ENCODE measurements around the gene TBXAS1. TPM values are rescaled to one million over a fixed set of nuclear protein-coding genes. Genes with fewer than 3 reads are reported as not detected.
A peak's percentile ranks its signal among the peaks of the same experiment; 100 is the strongest.
"Not testable (repeated sequence)": the region's sequence is repeated elsewhere in the genome, so short reads cannot be mapped to it uniquely, and the experiment has no call there.

The TBXAS1 gene
- total RNA-seq, 3 donors from 2014 or later (not counting 1 experiment from before 2014, with no cell fraction given) = 72.7 to 110 (median 88.7) TPM

GRCh38 chr7:139842401-139843210 is 13.5 kb downstream of the TBXAS1 start:
- Mint-ChIP-seq H3K4me1 (peaks cover 65 to 79% of the 10 kb centered on the region in 2 donors), H3K36me3 (peaks cover 5% of the 10 kb centered on the region), H3K9me3 (peaks cover 2 to 4% of the 10 kb centered on the region in 2 donors), H3K27ac (peak overlapping the region; percentile 86 to 87), H3K4me3 (peak overlapping the region; percentile 76), H3K27me3 (ENCODE audit: low read depth in 2 of 2) (no peaks in the 10 kb centered on the region)
- Histone ChIP-seq H3K36me3 (ENCODE audit: control insufficient read depth, insufficient read depth, low read length) (no peaks in the 10 kb centered on the region), H3K9me3 (ENCODE audit: control insufficient read depth, insufficient read depth, low read length) (no peaks in the 10 kb centered on the region), H3K4me1 (ENCODE audit: control insufficient read depth, insufficient read depth, low read length) (peaks cover 13% of the 10 kb centered on the region), H3K4me3 (ENCODE audit: low read length) (no peak overlapping the region), H3K27ac (ENCODE audit: low read length) (peak overlapping the region; percentile 11), H3K27me3 (ENCODE audit: control insufficient read depth, insufficient read depth, low read length) (no peaks in the 10 kb centered on the region)
- DNase-seq (no peak), ATAC-seq (peak; percentile 70 to 89 (median 85))
- 79% methylated on average over 15 of the region's 15 CpGs for WGBS (ENCODE audit: insufficient coverage)
- no peak for TF ChIP-seq CTCF (IDR thresholded peaks at IDR 0.05)
- intact Hi-C loops (cut with micrococcal nuclease) = no loop called here

GRCh38 chr7:139843211-139843537 is 14.1 kb downstream of the TBXAS1 start:
- DNase-seq; H3K9me3 Mint-ChIP-seq; intact Hi-C loops (cut with micrococcal nuclease); H3K9me3 ChIP-seq (ENCODE audit: control insufficient read depth, insufficient read depth, low read length); H3K27ac ChIP-seq (ENCODE audit: low read length); H3K36me3 ChIP-seq (ENCODE audit: control insufficient read depth, insufficient read depth, low read length); H3K36me3 Mint-ChIP-seq; H3K27me3 ChIP-seq (ENCODE audit: control insufficient read depth, insufficient read depth, low read length); ATAC-seq; H3K4me3 ChIP-seq (ENCODE audit: low read length); H3K27me3 Mint-ChIP-seq (ENCODE audit: low read depth in 2 of 2): not testable (repeated sequence)
- 95% methylated on average over 3 of the region's 4 CpGs for WGBS (ENCODE audit: insufficient coverage)
- H3K4me1 Mint-ChIP-seq = peaks cover 62 to 76% of the 10 kb centered on the region in 2 donors
- H3K4me3 Mint-ChIP-seq = peak overlapping the region; percentile 76
- peaks cover 13% of the 10 kb centered on the region for H3K4me1 ChIP-seq (ENCODE audit: control insufficient read depth, insufficient read depth, low read length)
- peak overlapping the region; percentile 86 to 87 for H3K27ac Mint-ChIP-seq

GRCh38 chr7:139844779-139845442 is 15.8 kb downstream of the TBXAS1 start:
- Mint-ChIP-seq H3K27ac (peak overlapping the region in 1 of 2 donors; percentile 22), H3K9me3 (peaks cover 4 to 5% of the 10 kb centered on the region in 2 donors), H3K4me3 (peak overlapping the region; percentile 64), H3K4me1 (peaks cover 53 to 70% of the 10 kb centered on the region in 2 donors), H3K36me3 (peaks cover 7% of the 10 kb centered on the region), H3K27me3 (ENCODE audit: low read depth in 2 of 2) (no peaks in the 10 kb centered on the region)
- peaks cover 13% of the 10 kb centered on the region for H3K4me1 ChIP-seq (ENCODE audit: control insufficient read depth, insufficient read depth, low read length)
- H3K36me3 ChIP-seq (ENCODE audit: control insufficient read depth, insufficient read depth, low read length) = no peaks in the 10 kb centered on the region
- no peak overlapping the region for H3K4me3 ChIP-seq (ENCODE audit: low read length)
- intact Hi-C loops (cut with micrococcal nuclease) = no loop called here
- no peak overlapping the region for H3K27ac ChIP-seq (ENCODE audit: low read length)
- 94% methylated on average over 4 of the region's 4 CpGs for WGBS (ENCODE audit: insufficient coverage)
- H3K27me3 ChIP-seq (ENCODE audit: control insufficient read depth, insufficient read depth, low read length) = no peaks in the 10 kb centered on the region
- no peak for TF ChIP-seq CTCF (IDR thresholded peaks at IDR 0.05)
- ATAC-seq (no peak), DNase-seq (no peak)
- no peaks in the 10 kb centered on the region for H3K9me3 ChIP-seq (ENCODE audit: control insufficient read depth, insufficient read depth, low read length)

GRCh38 chr7:139845443-139845805 is 16.4 kb downstream of the TBXAS1 start:
- peaks cover 4 to 5% of the 10 kb centered on the region in 2 donors for H3K9me3 Mint-ChIP-seq
- Histone ChIP-seq H3K27me3 (ENCODE audit: control insufficient read depth, insufficient read depth, low read length) (no peaks in the 10 kb centered on the region), H3K4me1 (ENCODE audit: control insufficient read depth, insufficient read depth, low read length) (peaks cover 13% of the 10 kb centered on the region), H3K27ac (ENCODE audit: low read length) (no peak overlapping the region), H3K4me3 (ENCODE audit: low read length) (no peak overlapping the region), H3K9me3 (ENCODE audit: control insufficient read depth, insufficient read depth, low read length) (no peaks in the 10 kb centered on the region), H3K36me3 (ENCODE audit: control insufficient read depth, insufficient read depth, low read length) (no peaks in the 10 kb centered on the region)
- H3K27ac Mint-ChIP-seq = peak overlapping the region in 1 of 2 donors; percentile 22
- H3K4me3 Mint-ChIP-seq = peak overlapping the region; percentile 64
- TF ChIP-seq CTCF (IDR thresholded peaks at IDR 0.05) = no peak
- no peak for DNase-seq
- peaks cover 7% of the 10 kb centered on the region for H3K36me3 Mint-ChIP-seq
- WGBS (ENCODE audit: insufficient coverage) = 82% methylated on average over 4 of the region's 4 CpGs
- no peaks in the 10 kb centered on the region for H3K27me3 Mint-ChIP-seq (ENCODE audit: low read depth in 2 of 2)
- ATAC-seq = no peak
- intact Hi-C loops (cut with micrococcal nuclease) = no loop called here
- peaks cover 53 to 71% of the 10 kb centered on the region in 2 donors for H3K4me1 Mint-ChIP-seq

Measured in natural killer cell (primary cell).